HG03097 (cell line): ENCODE results near the gene EPB41L2.

Experiments used
- ATAC-seq: cut with Tn5 transposase; IDR thresholded peaks from one replicate; pipeline ENCODE4 v1.9.1; 2021; ENCODE audit not compliant: unreplicated experiment, low FRiP score

Gene EPB41L2

GRCh38 chr6:131062241-131063027 is 611 bp downstream of the EPB41L2 start:
- ATAC-seq: peak; percentile 8

- no peak for ATAC-seq
These were observed 1.3 kb downstream of the EPB41L2 start for GRCh38 chr6:131061751-131062119.

- no peak for ATAC-seq
These were observed 1.8 kb downstream of the EPB41L2 start for GRCh38 chr6:131061041-131061750.

- ATAC-seq: no peak
These were observed 2.7 kb downstream of the EPB41L2 start for GRCh38 chr6:131060311-131060710.

- no peak for ATAC-seq
These were observed 3.6 kb downstream of the EPB41L2 start for GRCh38 chr6:131059486-131059885.

GRCh38 chr6:131058236-131058635 is 4.8 kb downstream of the EPB41L2 start:
- no peak for ATAC-seq

GRCh38 chr6:131054392-131055250 is 8.4 kb downstream of the EPB41L2 start:
- no peak for ATAC-seq

- no peak for ATAC-seq
These were observed 9.4 kb downstream of the EPB41L2 start for GRCh38 chr6:131053546-131054240.

GRCh38 chr6:131052181-131052580 is 10.9 kb downstream of the EPB41L2 start:
- no peak for ATAC-seq

- ATAC-seq: no peak
These were observed 11.7 kb downstream of the EPB41L2 start for GRCh38 chr6:131051341-131051740.

- ATAC-seq: no peak
These were observed 13.4 kb downstream of the EPB41L2 start for GRCh38 chr6:131049608-131050007.

GRCh38 chr6:131048933-131049515 is 14.0 kb downstream of the EPB41L2 start:
- no peak for ATAC-seq

GRCh38 chr6:131048459-131048858 is 14.6 kb downstream of the EPB41L2 start:
- no peak for ATAC-seq

GRCh38 chr6:131045139-131045538 is 17.9 kb downstream of the EPB41L2 start:
- no peak for ATAC-seq

GRCh38 chr6:131043902-131044447 is 19.1 kb downstream of the EPB41L2 start:
- ATAC-seq: no peak

GRCh38 chr6:131042664-131043063 is 20.4 kb downstream of the EPB41L2 start:
- no peak for ATAC-seq

- ATAC-seq: no peak
These were observed 21.2 kb downstream of the EPB41L2 start for GRCh38 chr6:131041814-131042213.

GRCh38 chr6:131040866-131041265 is 22.2 kb downstream of the EPB41L2 start:
- ATAC-seq: no peak

GRCh38 chr6:131039345-131039680 is 23.7 kb downstream of the EPB41L2 start:
- no peak for ATAC-seq
